ENCODE data around the gene SMARCAD1.
"Not testable (repeated sequence)": the region's sequence is repeated elsewhere in the genome, so short reads cannot be mapped to it uniquely, and the experiment has no call there.

Gene SMARCAD1

GRCh38 chr4:94251094-94251493 lies 43.4 kb downstream of the SMARCAD1 start:
- H3K36me3 Mint-ChIP-seq (ENCODE audit: low read depth): peaks cover 58% of the 10 kb centered on the region
- peaks cover 7% of the 10 kb centered on the region for H3K4me1 Mint-ChIP-seq (ENCODE audit: low read depth)
- no peak overlapping the region for H3K4me3 Mint-ChIP-seq
- no peak overlapping the region for H3K27ac Mint-ChIP-seq
- no peaks in the 10 kb centered on the region for H3K27me3 Mint-ChIP-seq
- H3K9me3 Mint-ChIP-seq: no peaks in the 10 kb centered on the region

- Mint-ChIP-seq H3K36me3 (ENCODE audit: low read depth) (peaks cover 54% of the 10 kb centered on the region), H3K4me3 (no peak overlapping the region), H3K9me3 (no peaks in the 10 kb centered on the region), H3K27ac (no peak overlapping the region), H3K4me1 (ENCODE audit: low read depth) (peaks cover 7% of the 10 kb centered on the region), H3K27me3 (no peaks in the 10 kb centered on the region)
Observed at GRCh38 chr4:94253036-94253435, 45.4 kb downstream of the SMARCAD1 start.

GRCh38 chr4:94256144-94256783 lies 48.6 kb downstream of the SMARCAD1 start:
- H3K4me3 Mint-ChIP-seq: no peak overlapping the region
- H3K36me3 Mint-ChIP-seq (ENCODE audit: low read depth): peaks cover 35% of the 10 kb centered on the region
- no peaks in the 10 kb centered on the region for H3K9me3 Mint-ChIP-seq
- H3K27me3 Mint-ChIP-seq: no peaks in the 10 kb centered on the region
- no peaks in the 10 kb centered on the region for H3K4me1 Mint-ChIP-seq (ENCODE audit: low read depth)
- no peak overlapping the region for H3K27ac Mint-ChIP-seq

- Mint-ChIP-seq H3K4me3 (no peak overlapping the region), H3K36me3 (ENCODE audit: low read depth) (peaks cover 32% of the 10 kb centered on the region), H3K9me3 (no peaks in the 10 kb centered on the region), H3K27ac (no peak overlapping the region), H3K27me3 (no peaks in the 10 kb centered on the region), H3K4me1 (ENCODE audit: low read depth) (no peaks in the 10 kb centered on the region)
Observed at GRCh38 chr4:94256828-94257227, 49.2 kb downstream of the SMARCAD1 start.

GRCh38 chr4:94262163-94263016 lies 54.7 kb downstream of the SMARCAD1 start:
- Mint-ChIP-seq H3K27ac (no peak overlapping the region), H3K27me3 (no peaks in the 10 kb centered on the region), H3K4me3 (no peak overlapping the region), H3K36me3 (ENCODE audit: low read depth) (peaks cover 44% of the 10 kb centered on the region), H3K9me3 (no peaks in the 10 kb centered on the region), H3K4me1 (ENCODE audit: low read depth) (no peaks in the 10 kb centered on the region)

GRCh38 chr4:94267037-94267436 lies 59.4 kb downstream of the SMARCAD1 start:
- H3K27me3 Mint-ChIP-seq: no peaks in the 10 kb centered on the region
- no peaks in the 10 kb centered on the region for H3K9me3 Mint-ChIP-seq

GRCh38 chr4:94271248-94271647 lies 63.6 kb downstream of the SMARCAD1 start:
- Mint-ChIP-seq H3K36me3 (ENCODE audit: low read depth) (peaks cover 55% of the 10 kb centered on the region), H3K27me3 (no peaks in the 10 kb centered on the region), H3K27ac (no peak overlapping the region), H3K4me1 (ENCODE audit: low read depth) (peaks cover 7% of the 10 kb centered on the region), H3K9me3 (no peaks in the 10 kb centered on the region), H3K4me3 (no peak overlapping the region)

More at GRCh38 chr4:94267037-94267436, 59.4 kb downstream of the SMARCAD1 start:
- H3K27ac Mint-ChIP-seq: no peak overlapping the region
- no peak overlapping the region for H3K4me3 Mint-ChIP-seq
- peaks cover 53% of the 10 kb centered on the region for H3K36me3 Mint-ChIP-seq (ENCODE audit: low read depth)
- peaks cover 7% of the 10 kb centered on the region for H3K4me1 Mint-ChIP-seq (ENCODE audit: low read depth)

- Mint-ChIP-seq H3K27ac (no peak overlapping the region), H3K4me3 (no peak overlapping the region), H3K4me1 (ENCODE audit: low read depth) (peaks cover 7% of the 10 kb centered on the region), H3K27me3 (no peaks in the 10 kb centered on the region), H3K36me3 (ENCODE audit: low read depth) (peaks cover 65% of the 10 kb centered on the region), H3K9me3 (no peaks in the 10 kb centered on the region)
Observed at GRCh38 chr4:94274912-94275311, 67.2 kb downstream of the SMARCAD1 start.

GRCh38 chr4:94276204-94276603 lies 68.5 kb downstream of the SMARCAD1 start:
- peaks cover 65% of the 10 kb centered on the region for H3K36me3 Mint-ChIP-seq (ENCODE audit: low read depth)
- H3K27ac Mint-ChIP-seq: no peak overlapping the region
- no peaks in the 10 kb centered on the region for H3K9me3 Mint-ChIP-seq
- no peaks in the 10 kb centered on the region for H3K27me3 Mint-ChIP-seq
- peaks cover under 1% of the 10 kb centered on the region for H3K4me1 Mint-ChIP-seq (ENCODE audit: low read depth)
- no peak overlapping the region for H3K4me3 Mint-ChIP-seq

GRCh38 chr4:94277534-94277933 lies 69.9 kb downstream of the SMARCAD1 start:
- peaks cover 66% of the 10 kb centered on the region for H3K36me3 Mint-ChIP-seq (ENCODE audit: low read depth)
- no peak overlapping the region for H3K27ac Mint-ChIP-seq
- H3K4me1 Mint-ChIP-seq (ENCODE audit: low read depth): no peaks in the 10 kb centered on the region
- no peak overlapping the region for H3K4me3 Mint-ChIP-seq
- H3K9me3 Mint-ChIP-seq: no peaks in the 10 kb centered on the region
- H3K27me3 Mint-ChIP-seq: no peaks in the 10 kb centered on the region

GRCh38 chr4:94278781-94279180 lies 71.1 kb downstream of the SMARCAD1 start:
- H3K27ac Mint-ChIP-seq: no peak overlapping the region
- H3K36me3 Mint-ChIP-seq (ENCODE audit: low read depth): peaks cover 67% of the 10 kb centered on the region
- H3K9me3 Mint-ChIP-seq: no peaks in the 10 kb centered on the region
- no peaks in the 10 kb centered on the region for H3K27me3 Mint-ChIP-seq
- H3K4me3 Mint-ChIP-seq: no peak overlapping the region
- no peaks in the 10 kb centered on the region for H3K4me1 Mint-ChIP-seq (ENCODE audit: low read depth)

- Mint-ChIP-seq H3K27ac (no peak overlapping the region), H3K27me3 (no peaks in the 10 kb centered on the region), H3K9me3 (no peaks in the 10 kb centered on the region), H3K36me3 (ENCODE audit: low read depth) (peaks cover 79% of the 10 kb centered on the region), H3K4me1 (ENCODE audit: low read depth) (no peaks in the 10 kb centered on the region), H3K4me3 (no peak overlapping the region)
Observed at GRCh38 chr4:94284889-94285288, 77.2 kb downstream of the SMARCAD1 start.

- Mint-ChIP-seq H3K9me3 (no peaks in the 10 kb centered on the region), H3K4me1 (ENCODE audit: low read depth) (no peaks in the 10 kb centered on the region), H3K27ac (no peak overlapping the region), H3K27me3 (no peaks in the 10 kb centered on the region), H3K36me3 (ENCODE audit: low read depth) (peaks cover 78% of the 10 kb centered on the region), H3K4me3 (no peak overlapping the region)
Observed at GRCh38 chr4:94285666-94286065, 78.0 kb downstream of the SMARCAD1 start.

- Mint-ChIP-seq H3K4me3 (no peak overlapping the region), H3K27me3 (no peaks in the 10 kb centered on the region), H3K27ac (no peak overlapping the region), H3K36me3 (ENCODE audit: low read depth) (peaks cover 57% of the 10 kb centered on the region), H3K9me3 (no peaks in the 10 kb centered on the region), H3K4me1 (ENCODE audit: low read depth) (no peaks in the 10 kb centered on the region)
Observed at GRCh38 chr4:94290245-94290644, 82.6 kb downstream of the SMARCAD1 start.

- H3K27me3 Mint-ChIP-seq; H3K27ac Mint-ChIP-seq; H3K4me1 Mint-ChIP-seq (ENCODE audit: low read depth); H3K9me3 Mint-ChIP-seq; H3K4me3 Mint-ChIP-seq: not testable (repeated sequence)
- peaks cover 27% of the 10 kb centered on the region for H3K36me3 Mint-ChIP-seq (ENCODE audit: low read depth)
Observed at GRCh38 chr4:94293981-94294380, 86.3 kb downstream of the SMARCAD1 start.

Measured in stimulated activated naive CD8-positive, alpha-beta T cell treated with anti-CD3 and anti-CD28 coated beads, Interleukin-15, Interleukin-2, amounts not matched to agents 100 ng/mL and 50 ng/mL, for 24 hours (primary cell).